ENCODE measurements around the gene FLAD1. TPM values are rescaled to one million over a fixed set of nuclear protein-coding genes. Genes with fewer than 3 reads are reported as not detected.
"Not testable (repeated sequence)": the region's sequence is repeated elsewhere in the genome, so short reads cannot be mapped to it uniquely, and the experiment has no call there.

FLAD1 gene
- total RNA-seq, 2 donors from 2014 or later = 31.5 to 35.3 TPM

DNA sequence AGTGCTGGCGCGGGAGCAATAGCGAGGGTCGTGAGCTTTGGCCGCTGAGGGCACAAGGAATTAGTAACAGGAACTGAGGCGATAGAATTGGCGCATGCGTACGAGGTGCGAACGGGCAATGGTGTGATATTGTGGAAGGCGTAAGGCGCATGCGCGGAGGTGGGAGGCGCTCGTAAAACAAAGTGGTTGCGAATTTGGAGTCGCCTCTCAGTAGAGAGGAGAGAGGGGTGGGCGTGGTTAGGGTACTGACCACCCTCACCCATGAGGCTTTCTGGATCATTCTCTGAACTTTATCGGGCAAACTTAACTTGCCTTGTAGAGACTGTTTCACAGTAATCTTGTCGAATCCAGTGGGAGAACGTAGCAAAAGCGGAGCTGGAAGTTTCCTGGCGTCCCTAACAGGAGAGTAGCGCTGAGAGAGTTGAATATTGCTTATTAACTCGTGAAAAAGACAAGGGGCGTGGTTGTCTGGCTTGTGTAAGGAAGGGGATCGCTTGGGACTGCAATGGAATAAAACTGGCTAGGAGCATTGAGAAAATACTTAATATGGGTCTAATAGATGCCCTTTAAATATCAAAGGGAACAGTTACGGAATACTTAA, 8.2 kb upstream of the FLAD1 start:
- peak; percentile 94 for DNase-seq (ENCODE audit: low spot score)
- TF ChIP-seq, protein P1, sequence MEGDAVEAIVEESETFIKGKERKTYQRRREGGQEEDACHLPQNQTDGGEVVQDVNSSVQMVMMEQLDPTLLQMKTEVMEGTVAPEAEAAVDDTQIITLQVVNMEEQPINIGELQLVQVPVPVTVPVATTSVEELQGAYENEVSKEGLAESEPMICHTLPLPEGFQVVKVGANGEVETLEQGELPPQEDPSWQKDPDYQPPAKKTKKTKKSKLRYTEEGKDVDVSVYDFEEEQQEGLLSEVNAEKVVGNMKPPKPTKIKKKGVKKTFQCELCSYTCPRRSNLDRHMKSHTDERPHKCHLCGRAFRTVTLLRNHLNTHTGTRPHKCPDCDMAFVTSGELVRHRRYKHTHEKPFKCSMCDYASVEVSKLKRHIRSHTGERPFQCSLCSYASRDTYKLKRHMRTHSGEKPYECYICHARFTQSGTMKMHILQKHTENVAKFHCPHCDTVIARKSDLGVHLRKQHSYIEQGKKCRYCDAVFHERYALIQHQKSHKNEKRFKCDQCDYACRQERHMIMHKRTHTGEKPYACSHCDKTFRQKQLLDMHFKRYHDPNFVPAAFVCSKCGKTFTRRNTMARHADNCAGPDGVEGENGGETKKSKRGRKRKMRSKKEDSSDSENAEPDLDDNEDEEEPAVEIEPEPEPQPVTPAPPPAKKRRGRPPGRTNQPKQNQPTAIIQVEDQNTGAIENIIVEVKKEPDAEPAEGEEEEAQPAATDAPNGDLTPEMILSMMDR (IDR thresholded peaks at IDR 0.05) = no peak
- TF ChIP-seq POLR2A (IDR thresholded peaks at IDR 0.05) (peak; percentile 83), POLR2AphosphoS5 (IDR thresholded peaks at IDR 0.05) (peak; percentile 94)
- Histone ChIP-seq H3K9me3 (no peaks in the 10 kb centered on the region), H3K4me1 (replicated peaks) (peaks cover 14% of the 10 kb centered on the region), H3K4me3 (peak overlapping the region; percentile 52 to 82), H3K27ac (peak overlapping the region; percentile 98 to 99), H3K36me3 (no peaks in the 10 kb centered on the region), H3K27me3 (replicated peaks; ENCODE audit: insufficient read depth) (no peaks in the 10 kb centered on the region)
- intact Hi-C loops (cut with DNase I) = loop anchor here (2.0 kb wide), 1 partner anchor 26 kb away; no protein-coding TSS in a partner anchor
- under 1% methylated on average over 30 of the region's 30 CpGs for WGBS

DNA sequence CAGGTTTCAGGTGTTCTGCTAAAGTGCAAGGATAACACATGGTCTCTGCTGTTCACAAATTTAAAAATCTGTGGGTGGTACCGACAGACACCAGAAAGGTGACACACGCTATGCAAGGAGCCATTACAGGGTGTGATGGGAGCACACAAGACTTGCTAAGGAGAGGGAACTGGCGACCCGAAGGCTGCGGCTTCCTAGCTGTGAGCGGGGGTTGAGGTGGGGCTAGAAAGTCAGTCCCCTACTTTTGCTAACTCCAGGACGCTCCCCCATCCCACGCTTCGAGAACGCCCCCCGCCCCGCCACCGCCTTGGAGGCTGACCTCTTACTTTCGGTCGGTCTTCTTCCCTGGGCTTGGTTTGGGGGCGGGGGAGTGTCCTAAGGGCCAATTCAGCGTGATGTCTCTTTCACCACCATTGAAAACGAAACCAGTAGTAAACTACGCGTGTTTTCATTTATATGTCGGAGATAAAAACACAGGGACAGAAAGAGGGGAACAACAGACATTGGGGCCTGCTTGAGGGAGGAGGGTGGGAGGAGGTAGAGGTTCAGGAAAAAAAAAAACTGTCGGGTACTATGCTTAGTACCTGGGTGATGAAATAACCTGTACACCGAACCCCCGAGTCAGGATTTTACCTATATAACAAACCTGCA, 7.6 kb upstream of the FLAD1 start:
- under 1% methylated on average over 24 of the region's 24 CpGs for WGBS
- intact Hi-C loops (cut with DNase I) = loop anchor here (2.0 kb wide), 1 partner anchor 25 kb away; no protein-coding TSS in a partner anchor
- peak; percentile 48 for DNase-seq (ENCODE audit: low spot score)

DNA sequence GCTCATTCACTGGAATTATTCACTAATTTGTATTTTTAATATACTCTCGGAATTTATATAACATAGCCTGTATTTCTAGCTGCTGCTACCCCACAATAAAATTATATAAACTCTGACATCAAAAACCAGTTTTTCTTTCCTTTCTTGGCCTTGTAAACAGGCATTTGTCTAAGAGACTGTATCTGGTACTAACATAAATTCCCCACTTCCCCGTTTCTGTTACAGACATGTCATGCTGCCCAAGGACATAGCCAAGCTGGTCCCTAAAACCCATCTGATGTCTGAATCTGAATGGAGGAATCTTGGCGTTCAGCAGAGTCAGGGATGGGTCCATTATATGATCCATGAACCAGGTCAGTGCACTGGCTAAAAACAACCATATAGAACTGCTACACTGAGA, 5.4 kb upstream of the FLAD1 start:
- H3K36me3 ChIP-seq; intact Hi-C loops (cut with DNase I): not testable (repeated sequence)
- WGBS = 58% methylated on average over 3 of the region's 3 CpGs

More for the DNA sequence above, 7.6 kb upstream of the FLAD1 start:
- Histone ChIP-seq H3K4me3 (peak overlapping the region; percentile 52 to 82), H3K36me3 (no peaks in the 10 kb centered on the region), H3K9me3 (no peaks in the 10 kb centered on the region), H3K27ac (peak overlapping the region; percentile 98 to 99), H3K4me1 (replicated peaks) (peaks cover 14% of the 10 kb centered on the region), H3K27me3 (replicated peaks; ENCODE audit: insufficient read depth) (no peaks in the 10 kb centered on the region)
- TF ChIP-seq POLR2AphosphoS5 (IDR thresholded peaks at IDR 0.05) = peak; percentile 4
- TF ChIP-seq, protein P1 (IDR thresholded peaks at IDR 0.05) = no peak

DNA sequence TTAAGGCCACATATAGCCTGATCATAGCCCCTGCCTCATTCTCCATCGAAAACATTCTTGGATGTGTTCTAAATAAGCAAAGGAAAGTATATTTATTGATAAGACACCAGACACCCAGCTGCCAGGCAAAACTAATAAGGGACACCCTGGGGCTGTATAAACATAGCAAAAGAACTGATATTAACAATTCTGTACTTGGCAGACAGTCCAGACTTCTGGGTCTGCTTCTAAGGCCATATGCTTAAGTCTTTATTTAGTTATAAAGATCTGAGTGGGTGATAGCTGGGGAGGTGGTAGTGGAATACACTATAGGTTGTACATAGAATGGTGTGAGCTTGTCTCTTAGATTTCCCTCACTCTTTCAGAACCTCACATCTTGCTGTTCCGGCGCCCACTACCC, 4.8 kb upstream of the FLAD1 start:
- Histone ChIP-seq H3K4me3 (no peak overlapping the region), H3K36me3 (no peaks in the 10 kb centered on the region), H3K27ac (no peak overlapping the region), H3K9me3 (no peaks in the 10 kb centered on the region), H3K4me1 (replicated peaks) (no peaks in the 10 kb centered on the region), H3K27me3 (replicated peaks; ENCODE audit: insufficient read depth) (no peaks in the 10 kb centered on the region)
- intact Hi-C loops (cut with DNase I) = no loop called here
- no peak for DNase-seq (ENCODE audit: low spot score)
- WGBS = 93% methylated on average over 3 of the region's 3 CpGs
- TF ChIP-seq POLR2AphosphoS5 (IDR thresholded peaks at IDR 0.05) (no peak), POLR2A (IDR thresholded peaks at IDR 0.05) (no peak)
- TF ChIP-seq, protein P1 (IDR thresholded peaks at IDR 0.05) = no peak

More for the DNA sequence above, 5.4 kb upstream of the FLAD1 start:
- not testable (repeated sequence) for H3K4me3 ChIP-seq; DNase-seq (ENCODE audit: low spot score); H3K4me1 ChIP-seq (replicated peaks); H3K9me3 ChIP-seq; H3K27me3 ChIP-seq (replicated peaks; ENCODE audit: insufficient read depth); H3K27ac ChIP-seq

DNA sequence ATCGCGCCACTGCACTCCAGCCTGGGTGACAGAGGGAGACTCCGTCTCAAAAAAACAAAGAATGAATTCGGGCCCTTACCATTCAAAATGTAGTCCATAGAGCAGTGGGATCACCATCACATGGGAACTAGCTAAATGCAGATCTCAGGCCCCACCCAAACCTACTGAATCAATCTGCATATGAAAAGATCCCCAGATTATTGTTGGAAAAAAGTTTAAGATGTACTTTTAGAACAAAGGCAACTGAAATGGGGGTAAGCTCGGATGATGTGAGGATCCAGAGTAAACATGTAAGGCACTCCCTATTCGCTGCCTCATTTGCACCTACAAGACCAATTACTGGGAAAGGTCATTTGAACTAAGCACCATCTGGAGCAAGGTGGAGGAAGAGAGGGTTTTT, 803 bp upstream of the FLAD1 start:
- Histone ChIP-seq H3K4me1 (replicated peaks) (peaks cover 6% of the 10 kb centered on the region), H3K9me3 (no peaks in the 10 kb centered on the region), H3K27me3 (replicated peaks; ENCODE audit: insufficient read depth) (no peaks in the 10 kb centered on the region), H3K36me3 (peaks cover 0 to under 1% of the 10 kb centered on the region in 2 donors), H3K4me3 (peak overlapping the region; percentile 47 to 54), H3K27ac (peak overlapping the region; percentile 54 to 58)
- intact Hi-C loops (cut with DNase I) = no loop called here
- TF ChIP-seq, protein P1 (IDR thresholded peaks at IDR 0.05) = no peak
- no peak for TF ChIP-seq POLR2A (IDR thresholded peaks at IDR 0.05)
- 62% methylated on average over 6 of the region's 6 CpGs for WGBS
- DNase-seq (ENCODE audit: low spot score) = no peak
